HepG2 (cell line): ENCODE data around the gene ABAT. TPM values are rescaled to one million over a fixed set of nuclear protein-coding genes. Genes with fewer than 3 reads are reported as not detected.

ENCODE experiments used
- DDIT3 ChIP-seq: sonication (generic); formaldehyde crosslinking; IDR thresholded peaks from 2 replicates; pipeline ENCODE4 v1.4.0; 2020; ENCODE audit warnings: mild to moderate bottlenecking, missing genetic modification reagents
- ETV6 ChIP-seq: sonication (generic); formaldehyde crosslinking; conservative IDR thresholded peaks from 2 replicates; pipeline ENCODE4 v1.4.0; 2020; ENCODE audit warnings: missing genetic modification reagents
- FOXA3 ChIP-seq: IDR thresholded peaks from 2 replicates; pipeline ENCODE4 v1.6.1; 2016; ENCODE audit warnings: missing genetic modification reagents, missing compliant biosample characterization
- GATAD1 ChIP-seq: IDR thresholded peaks from 2 replicates; pipeline ENCODE4 v1.6.1; 2016; ENCODE audit warnings: missing genetic modification reagents, missing compliant biosample characterization
- HNF4A ChIP-seq: sonication (generic); formaldehyde crosslinking; IDR thresholded peaks from 2 replicates; pipeline ENCODE4 v1.4.0; 2020; ENCODE audit warnings: missing genetic modification reagents
- ISL2 ChIP-seq: sonication (generic); formaldehyde crosslinking; IDR thresholded peaks from 2 replicates; pipeline ENCODE4 v1.5.0; 2020; ENCODE audit warnings: missing genetic modification reagents
- MBD4 ChIP-seq: IDR thresholded peaks from 2 replicates; pipeline ENCODE4 v1.6.1; 2012; ENCODE audit warnings: low read length, inconsistent platforms, borderline replicate concordance
- MXI1 ChIP-seq: IDR thresholded peaks from 3 replicates; pipeline ENCODE4 v1.6.1; 2012; ENCODE audit warnings: low read depth, low read length, inconsistent platforms, borderline replicate concordance
- NCOA2 ChIP-seq: sonication (generic); formaldehyde crosslinking; IDR thresholded peaks from 2 replicates; pipeline ENCODE4 v1.8.0; 2022; ENCODE audit warnings: inconsistent platforms
- NR2F1 ChIP-seq, 2 experiments: fragments of 450-650 bp in 1 of 2; formaldehyde crosslinking in 1 of 2; IDR thresholded peaks; 2 replicates each; pipeline versions ENCODE4 v1.5.0 to v1.6.1; 2016 to 2020; ENCODE audit warnings: mild to moderate bottlenecking in 1 of 2, missing compliant biosample characterization in 1 of 2, missing genetic modification reagents in 1 of 2, moderate library complexity in 1 of 2
- PAWR ChIP-seq: sonication (generic); formaldehyde crosslinking; IDR thresholded peaks from 2 replicates; pipeline ENCODE4 v1.4.0; 2020; ENCODE audit warnings: missing genetic modification reagents, mild to moderate bottlenecking, borderline replicate concordance
- RFX3 ChIP-seq: IDR thresholded peaks from 2 replicates; pipeline ENCODE4 v1.6.1; 2016; ENCODE audit warnings: missing biosample characterization, missing genetic modification reagents
- SALL1 ChIP-seq: sonication (generic); formaldehyde crosslinking; IDR thresholded peaks from 2 replicates; pipeline ENCODE4 v1.8.0; 2022; ENCODE audit warnings: mild to moderate bottlenecking, missing genetic modification reagents
- SMARCC2 ChIP-seq: fragments of 450-650 bp; IDR thresholded peaks from 2 replicates; pipeline ENCODE4 v1.6.1; 2017; ENCODE audit warnings: antibody characterized with exemption, mild to moderate bottlenecking
- SRSF4 ChIP-seq: fragments of 200-400 bp; formaldehyde crosslinking; IDR thresholded peaks from one replicate; pipeline ENCODE4 v1.6.1; 2018; ENCODE audit warnings: mild to moderate bottlenecking, low read depth, low read length, moderate library complexity; ENCODE audit not compliant: poor library complexity, severe bottlenecking
- THRA ChIP-seq: sonication (generic); formaldehyde crosslinking; IDR thresholded peaks from 2 replicates; pipeline ENCODE4 v1.4.0; 2020; ENCODE audit warnings: missing genetic modification reagents, borderline replicate concordance
- TP53 ChIP-seq: sonication (generic); formaldehyde crosslinking; conservative IDR thresholded peaks from 2 replicates; pipeline ENCODE4 v1.4.0; 2020; ENCODE audit warnings: missing genetic modification reagents
- ZNF296 ChIP-seq: sonication (generic); formaldehyde crosslinking; conservative IDR thresholded peaks from 2 replicates; pipeline ENCODE4 v1.5.0; 2020; ENCODE audit warnings: mild to moderate bottlenecking, missing genetic modification reagents
- ZNF7 ChIP-seq: IDR thresholded peaks from 2 replicates; pipeline ENCODE4 v1.6.1; 2016; ENCODE audit warnings: missing biosample characterization, missing genetic modification reagents
- polyA plus RNA-seq, 8 experiments: library from polyadenylated mRNA; depleted of rRNA in 3 of 8; stranded (reverse) in 7 of 8; unstranded in 1 of 8; fragments of >200 nt; fragmentation: Illumina TruSeq in 4 of 8; extraction: Trizol in 4 of 8; gene quantifications; 2 replicates each; pipeline versions ENCODE4 v1.2.1 to v1.2.3, GENCODE V29; 2011 to 2016; ENCODE audit warnings: low read depth in 4 of 8, missing spikeins in 1 of 8, mixed read lengths in 1 of 8; ENCODE audit not compliant: insufficient read depth in 1 of 8
- total RNA-seq, 5 experiments: library from RNA; depleted of rRNA; stranded (reverse); fragments of >200 nt; fragmentation: Illumina TruSeq; extraction: Trizol; gene quantifications; 2 replicates each; pipeline ENCODE4 v1.2.3, GENCODE V29; 2016; ENCODE audit warnings: low read depth in 1 of 5
- TF ChIP-seq, protein P1 (sequence below): sonication (generic); formaldehyde crosslinking; IDR thresholded peaks from 2 replicates; pipeline ENCODE4 v1.4.0; 2020; ENCODE audit warnings: missing genetic modification reagents, borderline replicate concordance
- TF ChIP-seq, protein P2 (sequence below): sonication (generic); formaldehyde crosslinking; IDR thresholded peaks from 2 replicates; pipeline ENCODE4 v1.4.0; 2020; ENCODE audit warnings: missing genetic modification reagents
- TF ChIP-seq, protein P3 (sequence below): IDR thresholded peaks from 2 replicates; pipeline ENCODE4 v1.6.1; 2016

ABAT gene
- total and polyA plus RNA-seq, 2 of the 13 experiments (the other 11 are each of a cell fraction or from before 2014, with no cell fraction given): 47.6 to 97.3 TPM

- TF ChIP-seq DDIT3 (CRISPR knock-in tag) (no peak), ZNF7 (CRISPR knock-in tag) (peak; percentile 20; the same call in 1 of the 2 replicates), MBD4 (no peak), GATAD1 (no peak), NR2F1 (CRISPR knock-in tag; IDR thresholded peaks at IDR 0.05) (peak in 1 of 2 experiments; percentile 9; a peak in 1 of 4 replicates), RFX3 (CRISPR knock-in tag) (peak; percentile 96), ISL2 (CRISPR knock-in tag) (peak; percentile 61; the same call in 1 of the 2 replicates), MXI1 (peak; percentile 88; the same call in 2 of the 3 replicates), ZNF296 (CRISPR knock-in tag) (no peak), FOXA3 (CRISPR knock-in tag) (peak; percentile 18; the same call in 1 of the 2 replicates), NCOA2 (CRISPR knock-in tag) (0 out of 2 replicates have a peak, but pooled peaks have one; percentile 7), SRSF4 (no peak), ETV6 (CRISPR knock-in tag) (0 out of 2 replicates have a peak, but pooled peaks have one; percentile 18), PAWR (CRISPR knock-in tag) (no peak), THRA (peak; percentile 38; the same call in 1 of the 2 replicates), TP53 (CRISPR knock-in tag) (0 out of 2 replicates have a peak, but pooled peaks have one; percentile 26), SMARCC2 (no peak), SALL1 (CRISPR knock-in tag) (peak; percentile 78), HNF4A (CRISPR knock-in tag) (peak; percentile 21; the same call in 1 of the 2 replicates)
- TF ChIP-seq, protein P1, sequence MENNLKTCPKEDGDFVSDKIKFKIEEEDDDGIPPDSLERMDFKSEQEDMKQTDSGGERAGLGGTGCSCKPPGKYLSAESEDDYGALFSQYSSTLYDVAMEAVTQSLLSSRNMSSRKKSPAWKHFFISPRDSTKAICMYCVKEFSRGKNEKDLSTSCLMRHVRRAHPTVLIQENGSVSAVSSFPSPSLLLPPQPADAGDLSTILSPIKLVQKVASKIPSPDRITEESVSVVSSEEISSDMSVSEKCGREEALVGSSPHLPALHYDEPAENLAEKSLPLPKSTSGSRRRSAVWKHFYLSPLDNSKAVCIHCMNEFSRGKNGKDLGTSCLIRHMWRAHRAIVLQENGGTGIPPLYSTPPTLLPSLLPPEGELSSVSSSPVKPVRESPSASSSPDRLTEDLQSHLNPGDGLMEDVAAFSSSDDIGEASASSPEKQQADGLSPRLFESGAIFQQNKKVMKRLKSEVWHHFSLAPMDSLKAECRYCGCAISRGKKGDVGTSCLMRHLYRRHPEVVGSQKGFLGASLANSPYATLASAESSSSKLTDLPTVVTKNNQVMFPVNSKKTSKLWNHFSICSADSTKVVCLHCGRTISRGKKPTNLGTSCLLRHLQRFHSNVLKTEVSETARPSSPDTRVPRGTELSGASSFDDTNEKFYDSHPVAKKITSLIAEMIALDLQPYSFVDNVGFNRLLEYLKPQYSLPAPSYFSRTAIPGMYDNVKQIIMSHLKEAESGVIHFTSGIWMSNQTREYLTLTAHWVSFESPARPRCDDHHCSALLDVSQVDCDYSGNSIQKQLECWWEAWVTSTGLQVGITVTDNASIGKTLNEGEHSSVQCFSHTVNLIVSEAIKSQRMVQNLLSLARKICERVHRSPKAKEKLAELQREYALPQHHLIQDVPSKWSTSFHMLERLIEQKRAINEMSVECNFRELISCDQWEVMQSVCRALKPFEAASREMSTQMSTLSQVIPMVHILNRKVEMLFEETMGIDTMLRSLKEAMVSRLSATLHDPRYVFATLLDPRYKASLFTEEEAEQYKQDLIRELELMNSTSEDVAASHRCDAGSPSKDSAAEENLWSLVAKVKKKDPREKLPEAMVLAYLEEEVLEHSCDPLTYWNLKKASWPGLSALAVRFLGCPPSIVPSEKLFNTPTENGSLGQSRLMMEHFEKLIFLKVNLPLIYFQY (CRISPR knock-in tag): no peak
- TF ChIP-seq, protein P2, sequence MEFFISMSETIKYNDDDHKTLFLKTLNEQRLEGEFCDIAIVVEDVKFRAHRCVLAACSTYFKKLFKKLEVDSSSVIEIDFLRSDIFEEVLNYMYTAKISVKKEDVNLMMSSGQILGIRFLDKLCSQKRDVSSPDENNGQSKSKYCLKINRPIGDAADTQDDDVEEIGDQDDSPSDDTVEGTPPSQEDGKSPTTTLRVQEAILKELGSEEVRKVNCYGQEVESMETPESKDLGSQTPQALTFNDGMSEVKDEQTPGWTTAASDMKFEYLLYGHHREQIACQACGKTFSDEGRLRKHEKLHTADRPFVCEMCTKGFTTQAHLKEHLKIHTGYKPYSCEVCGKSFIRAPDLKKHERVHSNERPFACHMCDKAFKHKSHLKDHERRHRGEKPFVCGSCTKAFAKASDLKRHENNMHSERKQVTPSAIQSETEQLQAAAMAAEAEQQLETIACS (CRISPR knock-in tag): no peak
- TF ChIP-seq, protein P3, sequence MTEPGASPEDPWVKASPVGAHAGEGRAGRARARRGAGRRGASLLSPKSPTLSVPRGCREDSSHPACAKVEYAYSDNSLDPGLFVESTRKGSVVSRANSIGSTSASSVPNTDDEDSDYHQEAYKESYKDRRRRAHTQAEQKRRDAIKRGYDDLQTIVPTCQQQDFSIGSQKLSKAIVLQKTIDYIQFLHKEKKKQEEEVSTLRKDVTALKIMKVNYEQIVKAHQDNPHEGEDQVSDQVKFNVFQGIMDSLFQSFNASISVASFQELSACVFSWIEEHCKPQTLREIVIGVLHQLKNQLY (CRISPR knock-in tag): 0 out of 2 replicates have a peak, but pooled peaks have one; percentile 26
Measured at GRCh38 chr16:8720080-8720966, 45.9 kb downstream of the ABAT start (continued).
